Endothelial cell of umbilical vein (primary cell): ENCODE data around the gene ZNRD2. TPM values are rescaled to one million over a fixed set of nuclear protein-coding genes. Genes with fewer than 3 reads are reported as not detected.

Experiments
- BruUV-seq: library from RNA; stranded (reverse); fragments of 400-500 nt; replicated peaks from 2 replicates; lab custom pipeline; 2021; lab: Mats Ljungman, UMichigan
- CTCF ChIA-PET: fragments of 300-600, 350-600 bp; sonication (Branson Sonifier 250); formaldehyde crosslinking; loops from one replicate; lab custom pipeline; 2021; ENCODE audit warnings: antibody characterized with exemption, inconsistent platforms; lab: Charles Lee
- POLR2A ChIA-PET: fragments of 300-600, 350-600 bp; sonication (Branson Sonifier 250); formaldehyde crosslinking; loops from one replicate; lab custom pipeline; 2021; ENCODE audit warnings: antibody characterized with exemption, inconsistent platforms; lab: Charles Lee
- DNase-seq: peaks from one replicate; pipeline ENCODE4 v3.0.0-alpha.2; 2011; ENCODE audit warnings: low read depth, low spot score
- FAIRE-seq: peaks from 2 replicates; lab custom pipeline; 2011; peaks lifted over from hg19 to GRCh38; lab: Jason Lieb, UNC
- H2AFZ ChIP-seq: 2 replicates; pipeline ENCODE4 v1.6.0; 2012; ENCODE audit warnings: low read depth, low read length, control low read depth, inconsistent platforms
- H3K27ac ChIP-seq: 2 replicates; pipeline ENCODE4 v1.5.1; 2011; ENCODE audit warnings: low read depth, mild to moderate bottlenecking, control low read depth, low read length, moderate library complexity; ENCODE audit not compliant: insufficient read depth
- H3K27me3 ChIP-seq, 2 experiments: 2 replicates each; pipeline versions ENCODE4 v1.6.0 to v1.6.1; 2011; ENCODE audit warnings: low read length in 2 of 2, mixed read lengths in 1 of 2; ENCODE audit not compliant: control insufficient read depth in 2 of 2, insufficient read depth in 2 of 2
- H3K36me3 ChIP-seq, 2 experiments: 2 replicates in 1 of 2; 3 replicates in 1 of 2; pipeline ENCODE4 v1.5.1; 2011; ENCODE audit warnings: low read length in 2 of 2, mild to moderate bottlenecking in 1 of 2, moderate library complexity in 1 of 2; ENCODE audit not compliant: control insufficient read depth in 2 of 2, insufficient read depth in 2 of 2; ENCODE audit errors: extremely low read depth in 1 of 2
- H3K4me1 ChIP-seq: 3 replicates; pipeline ENCODE4 v1.5.1; 2011; ENCODE audit warnings: mild to moderate bottlenecking, low read length; ENCODE audit not compliant: control insufficient read depth, insufficient read depth; ENCODE audit errors: extremely low read depth
- H3K4me2 ChIP-seq: 2 replicates; pipeline ENCODE4 v1.6.1; 2011; ENCODE audit warnings: low read length, control low read depth, mixed read lengths; ENCODE audit not compliant: insufficient read depth
- H3K4me3 ChIP-seq, 3 experiments: fragments of 200-600 bp in 1 of 3; sonication (generic), shearing (Covaris generic) in 1 of 3; replicated peaks in 1 of 3; 2 replicates each; pipeline ENCODE4 v1.5.1; 2011 to 2016; ENCODE audit warnings: control low read depth in 3 of 3, low read length in 3 of 3, mild to moderate bottlenecking in 2 of 3, inconsistent platforms in 1 of 3, low read depth in 1 of 3, moderate library complexity in 1 of 3; ENCODE audit not compliant: insufficient read depth in 1 of 3
- H3K79me2 ChIP-seq: 2 replicates; pipeline ENCODE4 v1.6.0; 2012; ENCODE audit warnings: low read length, inconsistent platforms; ENCODE audit not compliant: control insufficient read depth, insufficient read depth
- H3K9ac ChIP-seq: replicated peaks from 2 replicates; pipeline ENCODE3; 2011; ENCODE audit warnings: low read length, control low read depth; ENCODE audit not compliant: insufficient read depth; ENCODE audit errors: extremely low read depth
- H3K9me1 ChIP-seq: replicated peaks from 3 replicates; pipeline ENCODE4 v1.6.0; 2011; ENCODE audit warnings: mild to moderate bottlenecking, low read length; ENCODE audit not compliant: control insufficient read depth, insufficient read depth; ENCODE audit errors: extremely low read depth
- H3K9me3 ChIP-seq: replicated peaks from 2 replicates; pipeline ENCODE4 v1.5.1; 2012; ENCODE audit warnings: low read length, inconsistent platforms; ENCODE audit not compliant: control insufficient read depth, insufficient read depth
- H4K20me1 ChIP-seq: replicated peaks from 2 replicates; pipeline ENCODE3; 2011; ENCODE audit warnings: mild to moderate bottlenecking, low read length; ENCODE audit not compliant: control insufficient read depth, insufficient read depth; ENCODE audit errors: extremely low read depth
- CTCF ChIP-seq, 2 donors: IDR thresholded peaks; 1 replicate in 1 of 2; 2 replicates in 1 of 2; pipeline ENCODE4 v1.5.1; 2011; ENCODE audit warnings: low read length in 2 of 2, mild to moderate bottlenecking in 2 of 2, moderate library complexity in 2 of 2, control low read depth in 1 of 2, inconsistent platforms in 1 of 2, low read depth in 1 of 2; ENCODE audit not compliant: insufficient read depth in 1 of 2; ENCODE audit errors: extremely low read depth in 1 of 2
- EZH2 ChIP-seq: IDR thresholded peaks from 2 replicates; pipeline ENCODE4 v1.6.1; 2012; ENCODE audit warnings: borderline replicate concordance, low read depth, mild to moderate bottlenecking, moderate library complexity, low read length, inconsistent platforms; ENCODE audit not compliant: severe bottlenecking
- JUN ChIP-seq: IDR thresholded peaks from 2 replicates; pipeline ENCODE4 v1.6.1; 2011; ENCODE audit warnings: borderline replicate concordance, low read depth; ENCODE audit not compliant: insufficient read length, insufficient read depth
- MYC ChIP-seq: IDR thresholded peaks from one replicate; pipeline ENCODE4 v1.6.1; 2011; ENCODE audit warnings: mild to moderate bottlenecking, low read depth, low read length
- dilution Hi-C: fragments of 300-500 bp; cut with MboI; formaldehyde crosslinking; loops from one replicate; pipeline ENCODE4 v1.15.0; 2019; ENCODE audit warnings: low sequenced_read_pairs; ENCODE audit not compliant: extremely low pct_ligation_motif_present
- intact Hi-C: fragments of 100-400 bp; cut with micrococcal nuclease; formaldehyde crosslinking; loops from one replicate; pipeline ENCODE4 v1.10.0; 2022
- polyA plus RNA-seq, 4 experiments: library from polyadenylated mRNA; depleted of rRNA in 3 of 4; stranded (reverse) in 3 of 4; unstranded in 1 of 4; fragments of >200 nt; gene quantifications; 2 replicates each; pipeline versions ENCODE4 v1.2.1 to v1.2.3, GENCODE V29; 2011 to 2012; ENCODE audit warnings: missing spikeins in 1 of 4
- total RNA-seq: library from RNA; stranded (reverse); gene quantifications from 2 replicates; pipeline ENCODE4 v1.2.3, GENCODE V29; 2021
- TF ChIP-seq, protein P1 (sequence below): IDR thresholded peaks from 2 replicates; pipeline ENCODE4 v1.6.1; 2011; ENCODE audit not compliant: insufficient read depth, insufficient read length

The ZNRD2 gene
- total and polyA plus RNA-seq, 2 donors (not counting 3 experiments of a cell fraction or from before 2014, with no cell fraction given): 40.8 to 96.7 TPM

DNA sequence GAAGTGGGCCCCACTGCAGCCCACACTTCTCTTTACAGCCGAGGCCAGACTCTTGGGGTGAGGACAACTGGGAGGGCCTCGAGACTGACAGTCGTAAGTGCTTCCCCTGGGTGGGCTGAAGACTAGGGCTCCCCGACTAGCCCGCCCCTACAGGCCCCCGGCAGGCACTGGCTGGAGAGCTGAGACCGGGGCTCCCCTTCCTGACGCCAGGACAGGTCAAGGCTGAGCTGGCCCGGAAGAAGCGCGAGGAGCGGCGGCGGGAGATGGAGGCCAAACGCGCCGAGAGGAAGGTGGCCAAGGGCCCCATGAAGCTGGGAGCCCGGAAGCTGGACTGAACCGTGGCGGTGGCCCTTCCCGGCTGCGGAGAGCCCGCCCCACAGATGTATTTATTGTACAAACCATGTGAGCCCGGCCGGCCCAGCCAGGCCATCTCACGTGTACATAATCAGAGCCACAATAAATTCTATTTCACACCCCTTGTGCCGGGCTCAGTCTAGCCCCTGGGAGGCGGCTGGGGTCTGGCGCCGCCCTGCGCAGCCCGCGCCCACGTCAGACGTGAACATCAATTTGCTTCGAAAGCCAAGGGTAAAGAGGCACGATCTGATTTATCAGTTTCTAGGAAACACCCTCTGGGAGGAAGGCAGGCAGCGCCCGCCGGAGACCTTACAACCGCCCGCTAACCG lies 31.9 kb upstream of the ZNRD2 start:
- H3K9ac ChIP-seq: no peak overlapping the region
- peaks cover 6% of the 10 kb centered on the region for H3K4me1 ChIP-seq
- no peak overlapping the region for H3K4me3 ChIP-seq
- CTCF ChIA-PET: interaction anchor here (1.0 to 6.1 kb wide), 4 partner anchors 22 to 52 kb away, joined by 5 to 206 read pairs (median 30); partner anchors contain the start of genes FAM89B, KCNK7 and ZNRD2
- intact Hi-C loops: no loop called here
- H3K4me2 ChIP-seq: no peak overlapping the region
- FAIRE-seq: no peak
- TSS peak; percentile 66 for BruUV-seq
- H2AFZ ChIP-seq: no peak overlapping the region
- H3K9me3 ChIP-seq: no peaks in the 10 kb centered on the region
- TF ChIP-seq EZH2 (no peak), CTCF (IDR thresholded peaks at IDR 0.05; ENCODE audit: extremely low read depth in 1 of 2, insufficient read depth in 1 of 2, low read depth in 1 of 2, low read length in 2 of 2) (no peak), JUN (no peak), MYC (no peak)
- TF ChIP-seq, protein P1, sequence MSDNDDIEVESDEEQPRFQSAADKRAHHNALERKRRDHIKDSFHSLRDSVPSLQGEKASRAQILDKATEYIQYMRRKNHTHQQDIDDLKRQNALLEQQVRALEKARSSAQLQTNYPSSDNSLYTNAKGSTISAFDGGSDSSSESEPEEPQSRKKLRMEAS: no peak
- peaks cover 3 to 29% of the 10 kb centered on the region in 2 experiments for H3K36me3 ChIP-seq
- H4K20me1 ChIP-seq: no peaks in the 10 kb centered on the region
- no peaks in the 10 kb centered on the region for H3K79me2 ChIP-seq
- no peak overlapping the region for H3K27ac ChIP-seq
- dilution Hi-C loops: no loop called here
- DNase-seq: no peak
- H3K27me3 ChIP-seq: no peaks in the 10 kb centered on the region
- no peaks in the 10 kb centered on the region for H3K9me1 ChIP-seq
- POLR2A ChIA-PET: interaction anchor here (0.6 to 1.1 kb wide), 2 partner anchors 50 to 155 kb away, joined by 3 to 4 read pairs; no protein-coding TSS in a partner anchor
